ENCODE results near the gene CENPB.

The CENPB gene

GRCh38 chr20:3826420-3826819 is 39.9 kb upstream of the CENPB start:
- no peak overlapping the region for H3K27ac ChIP-seq (ENCODE audit: low read depth, low read length)
- H3K23ac ChIP-seq (ENCODE audit: low read length) = no peak overlapping the region
- H4K8ac ChIP-seq (ENCODE audit: low read depth, low read length) = no peak overlapping the region
- H3K9me3 ChIP-seq (ENCODE audit: insufficient read depth, low read depth, low read length) = no peaks in the 10 kb centered on the region
- DNase-seq = no peak
- H3K4me1 ChIP-seq (ENCODE audit: control insufficient read depth in 1 of 2, insufficient read depth in 2 of 2, low read length in 2 of 2) = no peaks in the 10 kb centered on the region
- H2BK12ac ChIP-seq (ENCODE audit: low read length) = no peak overlapping the region
- H2BK120ac ChIP-seq (ENCODE audit: insufficient read depth, low read length, poor library complexity) = no peak overlapping the region
- H3K27me3 ChIP-seq (ENCODE audit: insufficient read depth, low read length) = no peaks in the 10 kb centered on the region
- no peak overlapping the region for H3K4me2 ChIP-seq (ENCODE audit: low read length)
- peaks cover 22 to 33% of the 10 kb centered on the region in 2 experiments for H3K36me3 ChIP-seq (ENCODE audit: control insufficient read depth in 1 of 2, insufficient read depth in 2 of 2, low read length in 2 of 2)
- no peak overlapping the region for H3K4me3 ChIP-seq (ENCODE audit: low read depth, low read length)
- no peak overlapping the region for H4K91ac ChIP-seq (ENCODE audit: low read depth, low read length)
- H4K12ac ChIP-seq (ENCODE audit: low read depth, low read length) = no peak overlapping the region
- no peak overlapping the region for H3K9ac ChIP-seq (ENCODE audit: low read length)
- H3K18ac ChIP-seq (ENCODE audit: low read length) = no peak overlapping the region
- no peaks in the 10 kb centered on the region for H3K79me2 ChIP-seq (ENCODE audit: control insufficient read depth, insufficient read depth, low read length, poor library complexity)
- no peak overlapping the region for H2BK5ac ChIP-seq (ENCODE audit: low read depth, low read length, poor library complexity)
- no peak overlapping the region for H2AFZ ChIP-seq (ENCODE audit: insufficient read depth, low read length, poor library complexity)
- no peaks in the 10 kb centered on the region for H3K79me1 ChIP-seq (ENCODE audit: low read length)
- no peak overlapping the region for H2AK5ac ChIP-seq (ENCODE audit: low read length)
- no CpG with 5 or more reads among the region's 4 CpGs for WGBS (ENCODE audit: extremely low coverage, insufficient coverage, insufficient read length)
- no peak overlapping the region for H3K4ac ChIP-seq (ENCODE audit: low read depth, low read length)
- H3K14ac ChIP-seq (ENCODE audit: low read length) = no peak overlapping the region

GRCh38 chr20:3825526-3825925 is 39.0 kb upstream of the CENPB start:
- no peak overlapping the region for H3K14ac ChIP-seq (ENCODE audit: low read length)
- H4K8ac ChIP-seq (ENCODE audit: low read depth, low read length) = no peak overlapping the region
- no peak overlapping the region for H3K9ac ChIP-seq (ENCODE audit: low read length)
- H3K79me2 ChIP-seq (ENCODE audit: control insufficient read depth, insufficient read depth, low read length, poor library complexity) = peaks cover 1% of the 10 kb centered on the region
- H3K4me1 ChIP-seq (ENCODE audit: control insufficient read depth in 1 of 2, insufficient read depth in 2 of 2, low read length in 2 of 2) = peaks cover 0 to 2% of the 10 kb centered on the region in 2 experiments
- H3K18ac ChIP-seq (ENCODE audit: low read length) = no peak overlapping the region
- H4K91ac ChIP-seq (ENCODE audit: low read depth, low read length) = no peak overlapping the region
- no peaks in the 10 kb centered on the region for H3K9me3 ChIP-seq (ENCODE audit: insufficient read depth, low read depth, low read length)
- H3K27me3 ChIP-seq (ENCODE audit: insufficient read depth, low read length) = no peaks in the 10 kb centered on the region
- no peak overlapping the region for H2AFZ ChIP-seq (ENCODE audit: insufficient read depth, low read length, poor library complexity)
- no CpG with 5 or more reads among the region's 7 CpGs for WGBS (ENCODE audit: extremely low coverage, insufficient coverage, insufficient read length)
- no peak overlapping the region for H3K23ac ChIP-seq (ENCODE audit: low read length)
- H3K4me2 ChIP-seq (ENCODE audit: low read length) = no peak overlapping the region
- H3K27ac ChIP-seq (ENCODE audit: low read depth, low read length) = no peak overlapping the region
- H2BK12ac ChIP-seq (ENCODE audit: low read length) = no peak overlapping the region
- H3K4ac ChIP-seq (ENCODE audit: low read depth, low read length) = no peak overlapping the region
- H2AK5ac ChIP-seq (ENCODE audit: low read length) = no peak overlapping the region
- no peak overlapping the region for H3K4me3 ChIP-seq (ENCODE audit: low read depth, low read length)
- H3K79me1 ChIP-seq (ENCODE audit: low read length) = peaks cover under 1% of the 10 kb centered on the region
- H2BK5ac ChIP-seq (ENCODE audit: low read depth, low read length, poor library complexity) = no peak overlapping the region
- H3K36me3 ChIP-seq (ENCODE audit: control insufficient read depth in 1 of 2, insufficient read depth in 2 of 2, low read length in 2 of 2) = peaks cover 22 to 33% of the 10 kb centered on the region in 2 experiments
- H4K12ac ChIP-seq (ENCODE audit: low read depth, low read length) = no peak overlapping the region
- DNase-seq = no peak
- H2BK120ac ChIP-seq (ENCODE audit: insufficient read depth, low read length, poor library complexity) = no peak overlapping the region

- peaks cover 6% of the 10 kb centered on the region for H3K79me2 ChIP-seq (ENCODE audit: control insufficient read depth, insufficient read depth, low read length, poor library complexity)
- no peak overlapping the region for H2AK5ac ChIP-seq (ENCODE audit: low read length)
- no peak overlapping the region for H2AFZ ChIP-seq (ENCODE audit: insufficient read depth, low read length, poor library complexity)
- H4K8ac ChIP-seq (ENCODE audit: low read depth, low read length) = no peak overlapping the region
- H3K4me2 ChIP-seq (ENCODE audit: low read length) = no peak overlapping the region
- H3K36me3 ChIP-seq (ENCODE audit: control insufficient read depth in 1 of 2, insufficient read depth in 2 of 2, low read length in 2 of 2) = peaks cover 22 to 33% of the 10 kb centered on the region in 2 experiments
- H3K79me1 ChIP-seq (ENCODE audit: low read length) = peaks cover 8% of the 10 kb centered on the region
- no peak overlapping the region for H3K14ac ChIP-seq (ENCODE audit: low read length)
- H2BK120ac ChIP-seq (ENCODE audit: insufficient read depth, low read length, poor library complexity) = no peak overlapping the region
- H3K9me3 ChIP-seq (ENCODE audit: insufficient read depth, low read depth, low read length) = no peaks in the 10 kb centered on the region
- no CpG with 5 or more reads among the region's 20 CpGs for WGBS (ENCODE audit: extremely low coverage, insufficient coverage, insufficient read length)
- H3K27ac ChIP-seq (ENCODE audit: low read depth, low read length) = no peak overlapping the region
- H3K4me1 ChIP-seq (ENCODE audit: control insufficient read depth in 1 of 2, insufficient read depth in 2 of 2, low read length in 2 of 2) = peaks cover 2 to 3% of the 10 kb centered on the region in 2 experiments
- DNase-seq = no peak
- H3K27me3 ChIP-seq (ENCODE audit: insufficient read depth, low read length) = no peaks in the 10 kb centered on the region
- H3K4ac ChIP-seq (ENCODE audit: low read depth, low read length) = no peak overlapping the region
- no peak overlapping the region for H3K23ac ChIP-seq (ENCODE audit: low read length)
- H3K4me3 ChIP-seq (ENCODE audit: low read depth, low read length) = no peak overlapping the region
- H3K18ac ChIP-seq (ENCODE audit: low read length) = no peak overlapping the region
- no peak overlapping the region for H3K9ac ChIP-seq (ENCODE audit: low read length)
- no peak overlapping the region for H2BK5ac ChIP-seq (ENCODE audit: low read depth, low read length, poor library complexity)
- H2BK12ac ChIP-seq (ENCODE audit: low read length) = no peak overlapping the region
- no peak overlapping the region for H4K91ac ChIP-seq (ENCODE audit: low read depth, low read length)
- no peak overlapping the region for H4K12ac ChIP-seq (ENCODE audit: low read depth, low read length)
These were observed 37.3 kb upstream of the CENPB start for GRCh38 chr20:3823881-3824280.

- no peak overlapping the region for H2AK5ac ChIP-seq (ENCODE audit: low read length)
- H2BK5ac ChIP-seq (ENCODE audit: low read depth, low read length, poor library complexity) = no peak overlapping the region
- peaks cover 2 to 3% of the 10 kb centered on the region in 2 experiments for H3K4me1 ChIP-seq (ENCODE audit: control insufficient read depth in 1 of 2, insufficient read depth in 2 of 2, low read length in 2 of 2)
- no CpG with 5 or more reads among the region's 14 CpGs for WGBS (ENCODE audit: extremely low coverage, insufficient coverage, insufficient read length)
- H3K4me3 ChIP-seq (ENCODE audit: low read depth, low read length) = no peak overlapping the region
- H3K4ac ChIP-seq (ENCODE audit: low read depth, low read length) = no peak overlapping the region
- H2BK120ac ChIP-seq (ENCODE audit: insufficient read depth, low read length, poor library complexity) = no peak overlapping the region
- H3K4me2 ChIP-seq (ENCODE audit: low read length) = no peak overlapping the region
- no peak overlapping the region for H4K12ac ChIP-seq (ENCODE audit: low read depth, low read length)
- H4K91ac ChIP-seq (ENCODE audit: low read depth, low read length) = no peak overlapping the region
- no peaks in the 10 kb centered on the region for H3K9me3 ChIP-seq (ENCODE audit: insufficient read depth, low read depth, low read length)
- H3K79me1 ChIP-seq (ENCODE audit: low read length) = peaks cover 8% of the 10 kb centered on the region
- peaks cover 6% of the 10 kb centered on the region for H3K79me2 ChIP-seq (ENCODE audit: control insufficient read depth, insufficient read depth, low read length, poor library complexity)
- H2AFZ ChIP-seq (ENCODE audit: insufficient read depth, low read length, poor library complexity) = no peak overlapping the region
- peaks cover 22 to 33% of the 10 kb centered on the region in 2 experiments for H3K36me3 ChIP-seq (ENCODE audit: control insufficient read depth in 1 of 2, insufficient read depth in 2 of 2, low read length in 2 of 2)
- no peak overlapping the region for H3K23ac ChIP-seq (ENCODE audit: low read length)
- H4K8ac ChIP-seq (ENCODE audit: low read depth, low read length) = no peak overlapping the region
- H3K9ac ChIP-seq (ENCODE audit: low read length) = no peak overlapping the region
- H2BK12ac ChIP-seq (ENCODE audit: low read length) = no peak overlapping the region
- H3K18ac ChIP-seq (ENCODE audit: low read length) = no peak overlapping the region
- no peak overlapping the region for H3K14ac ChIP-seq (ENCODE audit: low read length)
- H3K27me3 ChIP-seq (ENCODE audit: insufficient read depth, low read length) = no peaks in the 10 kb centered on the region
- no peak for DNase-seq
- H3K27ac ChIP-seq (ENCODE audit: low read depth, low read length) = no peak overlapping the region
These were observed 35.5 kb upstream of the CENPB start for GRCh38 chr20:3821996-3822395.

Measured in trophoblast cell (in vitro differentiated cells and primary cell).